Neural progenitor cell (in vitro differentiated cells): ENCODE measurements around the gene NELFB.

Experiments
- EZH2 ChIP-seq: fragments of 200-600 bp; sonication (generic); IDR thresholded peaks from 2 replicates; pipeline ENCODE4 v1.6.1; 2017; ENCODE audit warnings: antibody characterized with exemption, mild to moderate bottlenecking, moderate library complexity
- EZH2phosphoT487 ChIP-seq: fragments of 200-600 bp; sonication (generic); IDR thresholded peaks from 2 replicates; pipeline ENCODE4 v1.6.1; 2017; ENCODE audit warnings: antibody characterized with exemption
- TF ChIP-seq, protein P1 (sequence below): fragments of 200-600 bp; sonication (generic); IDR thresholded peaks from 2 replicates; pipeline ENCODE4 v1.5.1; 2017; ENCODE audit warnings: antibody characterized with exemption, mild to moderate bottlenecking

DNA sequence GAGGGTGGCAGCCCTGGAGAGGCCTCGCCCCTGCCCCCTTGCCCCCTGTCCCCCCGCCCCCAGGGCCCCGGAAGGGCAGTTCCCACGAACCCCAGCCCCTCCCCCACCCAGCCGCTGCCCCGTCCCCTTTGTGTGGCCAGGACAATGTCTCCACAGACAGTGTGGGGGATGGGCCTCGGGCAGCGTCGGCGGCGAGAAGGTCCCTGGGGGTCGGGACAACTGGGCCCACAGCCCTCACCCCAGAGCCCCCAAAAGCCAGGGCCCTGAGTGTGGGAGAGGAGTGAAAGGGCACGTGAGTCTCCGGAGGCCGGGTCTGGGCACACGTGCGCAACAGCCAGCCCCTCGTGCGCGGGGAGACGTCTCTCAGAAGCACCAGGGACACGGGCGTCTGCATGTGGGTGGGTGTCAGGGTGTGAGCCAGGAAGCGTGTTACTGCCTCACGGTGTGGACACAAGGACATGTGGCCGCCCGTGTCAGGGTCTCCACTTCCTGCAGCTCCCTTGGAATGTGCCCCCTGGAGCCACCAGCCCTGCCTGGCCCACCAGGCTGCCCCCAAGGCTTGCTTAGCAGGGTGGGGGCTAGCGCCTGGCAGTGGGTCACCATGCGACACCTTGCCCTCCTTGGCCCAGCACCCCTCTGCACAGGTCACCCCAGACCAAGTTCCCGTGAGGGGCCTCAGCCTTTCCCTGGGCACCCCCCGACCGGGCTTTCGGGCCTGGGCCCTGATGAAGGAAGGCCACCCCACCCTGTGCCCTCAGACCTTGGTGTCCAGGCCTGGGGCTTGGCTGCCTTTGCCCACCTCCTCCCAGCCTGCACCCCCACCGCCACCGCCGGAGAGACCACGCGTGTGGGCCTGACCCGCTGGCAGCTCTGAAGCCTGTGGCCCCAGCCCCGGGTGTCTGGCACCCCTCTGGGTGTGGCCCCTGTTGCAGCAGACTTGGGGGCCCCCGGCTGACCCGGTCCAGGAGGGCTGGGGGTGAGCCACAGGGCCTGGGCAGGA is 59.7 kb downstream of the NELFB start:
- TF ChIP-seq, protein P1, sequence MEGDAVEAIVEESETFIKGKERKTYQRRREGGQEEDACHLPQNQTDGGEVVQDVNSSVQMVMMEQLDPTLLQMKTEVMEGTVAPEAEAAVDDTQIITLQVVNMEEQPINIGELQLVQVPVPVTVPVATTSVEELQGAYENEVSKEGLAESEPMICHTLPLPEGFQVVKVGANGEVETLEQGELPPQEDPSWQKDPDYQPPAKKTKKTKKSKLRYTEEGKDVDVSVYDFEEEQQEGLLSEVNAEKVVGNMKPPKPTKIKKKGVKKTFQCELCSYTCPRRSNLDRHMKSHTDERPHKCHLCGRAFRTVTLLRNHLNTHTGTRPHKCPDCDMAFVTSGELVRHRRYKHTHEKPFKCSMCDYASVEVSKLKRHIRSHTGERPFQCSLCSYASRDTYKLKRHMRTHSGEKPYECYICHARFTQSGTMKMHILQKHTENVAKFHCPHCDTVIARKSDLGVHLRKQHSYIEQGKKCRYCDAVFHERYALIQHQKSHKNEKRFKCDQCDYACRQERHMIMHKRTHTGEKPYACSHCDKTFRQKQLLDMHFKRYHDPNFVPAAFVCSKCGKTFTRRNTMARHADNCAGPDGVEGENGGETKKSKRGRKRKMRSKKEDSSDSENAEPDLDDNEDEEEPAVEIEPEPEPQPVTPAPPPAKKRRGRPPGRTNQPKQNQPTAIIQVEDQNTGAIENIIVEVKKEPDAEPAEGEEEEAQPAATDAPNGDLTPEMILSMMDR = no peak
- no peak for TF ChIP-seq EZH2phosphoT487
- TF ChIP-seq EZH2 = no peak
